ENCODE measurements around the gene LPO. TPM values are rescaled to one million over a fixed set of nuclear protein-coding genes. Genes with fewer than 3 reads are reported as not detected.

LPO gene
- total and polyA plus RNA-seq, 4 donors, result 0.15 to 0.26 TPM; not detected in 2

GRCh38 chr17:58276423-58276822 lies 38.0 kb downstream of the LPO start:
- no peak for DNase-seq
- Histone ChIP-seq H3K27ac (ENCODE audit: low read depth in 1 of 2, low read length in 1 of 2) (no peak overlapping the region), H3K36me3 (ENCODE audit: control insufficient read depth in 4 of 4, insufficient read depth in 4 of 4, low read length in 4 of 4) (no peaks in the 10 kb centered on the region)

GRCh38 chr17:58277107-58277801 lies 38.9 kb downstream of the LPO start:
- Histone ChIP-seq H3K27ac (ENCODE audit: low read depth in 1 of 2, low read length in 1 of 2) (no peak overlapping the region), H3K4me3 (no peak overlapping the region), H3K9me3 (ENCODE audit: control insufficient read depth in 4 of 4, insufficient read depth in 3 of 4, low read length in 3 of 4) (peaks cover 0 to 1% (median 0%) of the 10 kb centered on the region in 4 donors), H3K36me3 (ENCODE audit: control insufficient read depth in 4 of 4, insufficient read depth in 4 of 4, low read length in 4 of 4) (no peaks in the 10 kb centered on the region), H3K27me3 (ENCODE audit: control insufficient read depth in 3 of 3, insufficient read depth in 3 of 3, low read length in 2 of 3) (peaks cover 0 to 12% (median 0%) of the 10 kb centered on the region in 3 donors), H3K4me1 (ENCODE audit: control insufficient read depth in 5 of 5, insufficient read depth in 5 of 5, low read length in 5 of 5) (peaks cover 0 to 13% (median 0%) of the 10 kb centered on the region in 5 donors), H3K9ac (ENCODE audit: insufficient read depth in 1 of 2, low read length in 2 of 2) (no peak overlapping the region)
- WGBS, 2 donors, result 37 to 48% methylated on average over 5 of the region's 5 CpGs
- no peak for ATAC-seq (ENCODE audit: insufficient read depth, low FRiP score)
- TF ChIP-seq CTCF (IDR thresholded peaks at IDR 0.05; ENCODE audit: control extremely low read depth, extremely low read depth), result no peak
- no peak for DNase-seq

More at GRCh38 chr17:58276423-58276822, 38.0 kb downstream of the LPO start:
- Histone ChIP-seq H3K27me3 (ENCODE audit: control insufficient read depth in 3 of 3, insufficient read depth in 3 of 3, low read length in 2 of 3) (peaks cover 0 to 12% (median 0%) of the 10 kb centered on the region in 3 donors), H3K4me3 (no peak overlapping the region), H3K9me3 (ENCODE audit: control insufficient read depth in 4 of 4, insufficient read depth in 3 of 4, low read length in 3 of 4) (peaks cover 0 to 1% (median 0%) of the 10 kb centered on the region in 4 donors), H3K9ac (ENCODE audit: insufficient read depth in 1 of 2, low read length in 2 of 2) (no peak overlapping the region), H3K4me1 (ENCODE audit: control insufficient read depth in 5 of 5, insufficient read depth in 5 of 5, low read length in 5 of 5) (peaks cover 0 to 13% (median 0%) of the 10 kb centered on the region in 5 donors)
- ATAC-seq (ENCODE audit: insufficient read depth, low FRiP score), result no peak
- TF ChIP-seq CTCF (IDR thresholded peaks at IDR 0.05; ENCODE audit: control extremely low read depth, extremely low read depth), result no peak
- 15 to 46% methylated on average over 2 of the region's 2 CpGs for WGBS, 2 donors

GRCh38 chr17:58277802-58278595 lies 39.6 kb downstream of the LPO start:
- Histone ChIP-seq H3K27me3 (ENCODE audit: control insufficient read depth in 3 of 3, insufficient read depth in 3 of 3, low read length in 2 of 3) (peaks cover 0 to 12% (median 0%) of the 10 kb centered on the region in 3 donors), H3K27ac (ENCODE audit: low read depth in 1 of 2, low read length in 1 of 2) (no peak overlapping the region), H3K4me1 (ENCODE audit: control insufficient read depth in 5 of 5, insufficient read depth in 5 of 5, low read length in 5 of 5) (peaks cover 0 to 13% (median 0%) of the 10 kb centered on the region in 5 donors), H3K9me3 (ENCODE audit: control insufficient read depth in 4 of 4, insufficient read depth in 3 of 4, low read length in 3 of 4) (peaks cover 0 to 1% (median 0%) of the 10 kb centered on the region in 4 donors), H3K4me3 (no peak overlapping the region), H3K9ac (ENCODE audit: insufficient read depth in 1 of 2, low read length in 2 of 2) (no peak overlapping the region), H3K36me3 (ENCODE audit: control insufficient read depth in 4 of 4, insufficient read depth in 4 of 4, low read length in 4 of 4) (no peaks in the 10 kb centered on the region)
- 36 to 69% methylated on average over 35 to 36 of the region's 36 CpGs for WGBS, 2 donors
- DNase-seq (no peak), ATAC-seq (ENCODE audit: insufficient read depth, low FRiP score) (no peak)
- TF ChIP-seq CTCF (IDR thresholded peaks at IDR 0.05; ENCODE audit: control extremely low read depth, extremely low read depth), result no peak

Data from lung (tissue), 12 donors.